GM18517 (cell line): ENCODE results near the gene VSIR.

Experiments
- ATAC-seq: cut with Tn5 transposase; IDR thresholded peaks from one replicate; pipeline ENCODE4 v1.9.1; 2021; ENCODE audit warnings: mild to moderate bottlenecking, moderate library complexity; ENCODE audit not compliant: unreplicated experiment

VSIR gene

GRCh38 chr10:71749396-71749795 lies 23.9 kb downstream of the VSIR start:
- ATAC-seq: no peak

GRCh38 chr10:71748671-71749191 lies 24.6 kb downstream of the VSIR start:
- no peak for ATAC-seq

- no peak for ATAC-seq
Observed at GRCh38 chr10:71747551-71748523, 25.5 kb downstream of the VSIR start.

GRCh38 chr10:71747039-71747531 lies 26.2 kb downstream of the VSIR start:
- ATAC-seq: no peak

GRCh38 chr10:71746344-71747037 lies 26.8 kb downstream of the VSIR start:
- no peak for ATAC-seq

- ATAC-seq: no peak
Observed at GRCh38 chr10:71745664-71746250, 27.6 kb downstream of the VSIR start.

GRCh38 chr10:71744897-71745663 lies 28.2 kb downstream of the VSIR start:
- no peak for ATAC-seq

- no peak for ATAC-seq
Observed at GRCh38 chr10:71743866-71744265, 29.5 kb downstream of the VSIR start.

- ATAC-seq: no peak
Observed at GRCh38 chr10:71743089-71743838, 30.1 kb downstream of the VSIR start.

GRCh38 chr10:71742301-71743088 lies 30.8 kb downstream of the VSIR start:
- ATAC-seq: no peak

GRCh38 chr10:71741671-71742070 lies 31.6 kb downstream of the VSIR start:
- no peak for ATAC-seq

GRCh38 chr10:71741029-71741428 lies 32.3 kb downstream of the VSIR start:
- ATAC-seq: no peak

GRCh38 chr10:71740069-71740653 lies 33.2 kb downstream of the VSIR start:
- no peak for ATAC-seq

- ATAC-seq: no peak
Observed at GRCh38 chr10:71739358-71739900, 33.9 kb downstream of the VSIR start.

GRCh38 chr10:71737834-71738197 lies 35.5 kb downstream of the VSIR start:
- ATAC-seq: no peak

GRCh38 chr10:71737001-71737833 lies 36.1 kb downstream of the VSIR start:
- ATAC-seq: no peak

GRCh38 chr10:71736570-71736952 lies 36.8 kb downstream of the VSIR start:
- ATAC-seq: no peak
